Ovary (tissue), 9 donors: ENCODE data around the gene RNF223. TPM values are rescaled to one million over a fixed set of nuclear protein-coding genes. Genes with fewer than 3 reads are reported as not detected.
A peak's percentile ranks its signal among the peaks of the same experiment; 100 is the strongest.

ENCODE experiments used
- DNase-seq, 5 donors: peaks; one replicate each; pipeline ENCODE4 v3.0.0-alpha.2; 2019 to 2020
- H3K27ac ChIP-seq, 2 donors: fragments of 200-600 bp; one replicate each; pipeline versions ENCODE4 v1.5.1 to v1.8.0; 2019 to 2022
- H3K27me3 ChIP-seq: fragments of 200-600 bp; one replicate; pipeline ENCODE4 v1.8.0; 2022
- H3K36me3 ChIP-seq: fragments of 200-600 bp; sonication (generic); one replicate; pipeline ENCODE4 v1.5.1; 2019
- H3K4me1 ChIP-seq: one replicate; pipeline ENCODE4 v1.8.1; 2013; ENCODE audit warnings: mild to moderate bottlenecking, moderate library complexity; ENCODE audit not compliant: insufficient read depth
- H3K4me3 ChIP-seq: fragments of 200-600 bp; sonication (generic); one replicate; pipeline ENCODE4 v1.5.1; 2017
- H3K9me3 ChIP-seq, 2 donors: fragments of 200-600 bp in 1 of 2; sonication (generic) in 1 of 2; one replicate each; pipeline versions ENCODE4 v1.5.1 to v1.8.1; 2013 to 2019; ENCODE audit warnings: mild to moderate bottlenecking in 1 of 2, moderate library complexity in 1 of 2
- EP300 ChIP-seq: sonication (generic); formaldehyde crosslinking; IDR thresholded peaks from one replicate; pipeline ENCODE4 v1.6.1; 2017; ENCODE audit warnings: antibody characterized with exemption
- POLR2A ChIP-seq: fragments of 450-650 bp; IDR thresholded peaks from one replicate; pipeline ENCODE4 v1.6.1; 2017; ENCODE audit warnings: antibody characterized with exemption, mild to moderate bottlenecking, moderate library complexity
- WGBS, 3 donors: extraction: QIAGEN DNeasy Blood & Tissue Kit in 1 of 3; methylation state at CpG; one replicate each; pipeline versions ENCODE4 v1.1.5 to v1.1.7; 2013 to 2017; 5-methylcytosine and 5-hydroxymethylcytosine counted together
- intact Hi-C, 4 donors: fragments of 100-400 bp; cut with DNase I; formaldehyde crosslinking; loops; one replicate each; pipeline versions ENCODE4 v1.11.0 to v1.15.1; 2022 to 2023
- polyA plus RNA-seq, 2 donors: library from polyadenylated mRNA; stranded (reverse); fragments of 200-250 nt in 1 of 2; fragments of 350-450 nt in 1 of 2; fragmentation: Illumina TruSeq in 1 of 2; extraction: RNeasy Lipid Tissue Mini Kit (QIAGEN cat#74804) in 1 of 2; gene quantifications; one replicate each; pipeline ENCODE4 v1.2.3, GENCODE V29; 2013 to 2014
- total RNA-seq, 7 donors: library from RNA; depleted of rRNA in 2 of 7; stranded (reverse); fragments of >200 nt in 2 of 7; fragmentation: NEBNext Ultra II Directional in 3 of 7; extraction: Animal tissue kit (Norgen Biotek cat#: 25700) in 3 of 7; gene quantifications; one replicate each; pipeline versions ENCODE4 v1.1.0 to v1.2.4, GENCODE V29; 2016 to 2023
- TF ChIP-seq, protein P1 (sequence below), 3 donors: fragments of 450-650 bp in 2 of 3; fragments of 200-600 bp in 1 of 3; IDR thresholded peaks; one replicate each; pipeline versions ENCODE4 v1.5.1 to v1.8.0; 2016 to 2022; ENCODE audit warnings: antibody characterized with exemption in 3 of 3, mild to moderate bottlenecking in 1 of 3
- donor health status: DM: no; HTN: no; CAD: no; lungs with moderate emphysema.
- donor health status: DM: no; HTN: no; CAD: no.
- donor health status: Bipolar disorder and iron deficiency.
- donor health status: DM: yes; HTN: yes; CAD: no.
- donor health status: DM: no; HTN: no; CAD: no.
- donor health status: DM: yes; HTN: yes; CAD: no.

RNF223 gene
- total and polyA plus RNA-seq, 9 donors, result 0.36 to 0.92 TPM; not detected in 7

GRCh38 chr1:1043411-1043810 lies 30.7 kb downstream of the RNF223 start:
- DNase-seq, result no peak
- H3K4me3 ChIP-seq, result no peak overlapping the region
- peaks cover 6% of the 10 kb centered on the region for H3K4me1 ChIP-seq
- H3K9me3 ChIP-seq, result no peaks in the 10 kb centered on the region
- no peaks in the 10 kb centered on the region for H3K27me3 ChIP-seq
- intact Hi-C loops, result loop anchor here in 1 of 4 donors (10.0 kb wide), 1 partner anchor 251 kb away; no protein-coding TSS in a partner anchor
- no peak overlapping the region for H3K27ac ChIP-seq
- TF ChIP-seq, protein P1, sequence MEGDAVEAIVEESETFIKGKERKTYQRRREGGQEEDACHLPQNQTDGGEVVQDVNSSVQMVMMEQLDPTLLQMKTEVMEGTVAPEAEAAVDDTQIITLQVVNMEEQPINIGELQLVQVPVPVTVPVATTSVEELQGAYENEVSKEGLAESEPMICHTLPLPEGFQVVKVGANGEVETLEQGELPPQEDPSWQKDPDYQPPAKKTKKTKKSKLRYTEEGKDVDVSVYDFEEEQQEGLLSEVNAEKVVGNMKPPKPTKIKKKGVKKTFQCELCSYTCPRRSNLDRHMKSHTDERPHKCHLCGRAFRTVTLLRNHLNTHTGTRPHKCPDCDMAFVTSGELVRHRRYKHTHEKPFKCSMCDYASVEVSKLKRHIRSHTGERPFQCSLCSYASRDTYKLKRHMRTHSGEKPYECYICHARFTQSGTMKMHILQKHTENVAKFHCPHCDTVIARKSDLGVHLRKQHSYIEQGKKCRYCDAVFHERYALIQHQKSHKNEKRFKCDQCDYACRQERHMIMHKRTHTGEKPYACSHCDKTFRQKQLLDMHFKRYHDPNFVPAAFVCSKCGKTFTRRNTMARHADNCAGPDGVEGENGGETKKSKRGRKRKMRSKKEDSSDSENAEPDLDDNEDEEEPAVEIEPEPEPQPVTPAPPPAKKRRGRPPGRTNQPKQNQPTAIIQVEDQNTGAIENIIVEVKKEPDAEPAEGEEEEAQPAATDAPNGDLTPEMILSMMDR (IDR thresholded peaks at IDR 0.05), result no peak
- TF ChIP-seq POLR2A (no peak), EP300 (no peak)
- WGBS, 3 donors, result 96% methylated on average over 26 to 27 of the region's 27 CpGs
- no peaks in the 10 kb centered on the region for H3K36me3 ChIP-seq

- Histone ChIP-seq H3K9me3 (no peaks in the 10 kb centered on the region), H3K27me3 (no peaks in the 10 kb centered on the region), H3K27ac (no peak overlapping the region), H3K4me3 (no peak overlapping the region), H3K36me3 (no peaks in the 10 kb centered on the region), H3K4me1 (peaks cover 6% of the 10 kb centered on the region)
- intact Hi-C loops, result loop anchor here in 1 of 4 donors (10.0 kb wide), 1 partner anchor 252 kb away; no protein-coding TSS in a partner anchor
- no peak for DNase-seq
- WGBS, 3 donors, result 91 to 94% (median 94%) methylated on average over 9 to 10 of the region's 10 CpGs
- TF ChIP-seq POLR2A (no peak), EP300 (no peak)
These were observed 31.3 kb downstream of the RNF223 start for GRCh38 chr1:1042835-1043234.

- no peak overlapping the region for H3K27ac ChIP-seq
- intact Hi-C loops, result loop anchor here in 1 of 4 donors (10.0 kb wide), 1 partner anchor 253 kb away; no protein-coding TSS in a partner anchor
- H3K9me3 ChIP-seq, result no peaks in the 10 kb centered on the region
- 90 to 94% (median 92%) methylated on average over 22 to 25 of the region's 25 CpGs for WGBS, 3 donors
- TF ChIP-seq EP300 (no peak), POLR2A (no peak)
- TF ChIP-seq, protein P1 (IDR thresholded peaks at IDR 0.05), result no peak
- no peaks in the 10 kb centered on the region for H3K27me3 ChIP-seq
- H3K4me3 ChIP-seq, result no peak overlapping the region
- no peaks in the 10 kb centered on the region for H3K36me3 ChIP-seq
- H3K4me1 ChIP-seq, result peaks cover 6% of the 10 kb centered on the region
- no peak for DNase-seq
These were observed 32.2 kb downstream of the RNF223 start for GRCh38 chr1:1041873-1042272.

GRCh38 chr1:1041092-1041523 lies 33.0 kb downstream of the RNF223 start:
- H3K27ac ChIP-seq, result no peak overlapping the region
- no peaks in the 10 kb centered on the region for H3K9me3 ChIP-seq
- H3K4me3 ChIP-seq, result no peak overlapping the region
- no peak for TF ChIP-seq POLR2A
- TF ChIP-seq, protein P1 (IDR thresholded peaks at IDR 0.05), result no peak
- TF ChIP-seq EP300, result no peak
- peaks cover 6% of the 10 kb centered on the region for H3K4me1 ChIP-seq
- intact Hi-C loops, result loop anchor here in 1 of 4 donors (10.0 kb wide), 1 partner anchor 254 kb away; no protein-coding TSS in a partner anchor
- peak in 1 of 5 donors; percentile 53 for DNase-seq
- WGBS, 3 donors, result 39 to 67% (median 45%) methylated on average over 33 to 56 of the region's 60 CpGs
- H3K27me3 ChIP-seq, result no peaks in the 10 kb centered on the region
- no peaks in the 10 kb centered on the region for H3K36me3 ChIP-seq
